Coronary artery (tissue), 2 donors: Measurements from ENCODE around the gene GTF2A1.

Experiments
- DNase-seq: peaks from one replicate; pipeline ENCODE4 v3.0.0-alpha.2; 2017; ENCODE audit warnings: low spot score
- H3K27ac ChIP-seq, 2 donors: fragments of 200-600 bp; sonication (generic); one replicate each; pipeline ENCODE4 v1.5.1; 2016 to 2019
- H3K4me3 ChIP-seq: fragments of 200-600 bp; sonication (generic); 2 replicates; pipeline ENCODE4 v1.5.1; 2016; ENCODE audit warnings: mild to moderate bottlenecking, moderate library complexity
- CTCF ChIP-seq: fragments of 200-600 bp; sonication (generic); IDR thresholded peaks from one replicate; pipeline ENCODE4 v1.5.1; 2019; ENCODE audit warnings: antibody characterized with exemption

GTF2A1 gene

GRCh38 chr14:81144824-81145603 lies 75.7 kb downstream of the GTF2A1 start:
- TF ChIP-seq CTCF, result no peak
- no peak for DNase-seq
- H3K27ac ChIP-seq, result no peak overlapping the region
- H3K4me3 ChIP-seq, result no peak overlapping the region

GRCh38 chr14:81143793-81144192 lies 77.0 kb downstream of the GTF2A1 start:
- Histone ChIP-seq H3K4me3 (no peak overlapping the region), H3K27ac (no peak overlapping the region)
- TF ChIP-seq CTCF, result no peak
- no peak for DNase-seq

- no peak for TF ChIP-seq CTCF
- no peak overlapping the region for H3K27ac ChIP-seq
- H3K4me3 ChIP-seq, result no peak overlapping the region
- DNase-seq, result no peak
Measured at GRCh38 chr14:81141426-81141825, 79.3 kb downstream of the GTF2A1 start.

- Histone ChIP-seq H3K4me3 (no peak overlapping the region), H3K27ac (no peak overlapping the region)
- no peak for TF ChIP-seq CTCF
- DNase-seq, result no peak
Measured at GRCh38 chr14:81138429-81138828, 82.3 kb downstream of the GTF2A1 start.

GRCh38 chr14:81137316-81137715 lies 83.4 kb downstream of the GTF2A1 start:
- Histone ChIP-seq H3K4me3 (no peak overlapping the region), H3K27ac (no peak overlapping the region)
- TF ChIP-seq CTCF, result no peak
- DNase-seq, result no peak

- Histone ChIP-seq H3K4me3 (no peak overlapping the region), H3K27ac (no peak overlapping the region)
- TF ChIP-seq CTCF, result no peak
- no peak for DNase-seq
Measured at GRCh38 chr14:81133400-81133799, 87.4 kb downstream of the GTF2A1 start.

GRCh38 chr14:81132468-81132867 lies 88.3 kb downstream of the GTF2A1 start:
- Histone ChIP-seq H3K27ac (no peak overlapping the region), H3K4me3 (no peak overlapping the region)
- no peak for DNase-seq
- TF ChIP-seq CTCF, result no peak
